GM18520 (cell line): Measurements from ENCODE around the gene SH3GLB2.

Source experiments
- ATAC-seq: cut with Tn5 transposase; IDR thresholded peaks from one replicate; pipeline ENCODE4 v1.9.1; 2021; ENCODE audit not compliant: unreplicated experiment

SH3GLB2 gene

DNA sequence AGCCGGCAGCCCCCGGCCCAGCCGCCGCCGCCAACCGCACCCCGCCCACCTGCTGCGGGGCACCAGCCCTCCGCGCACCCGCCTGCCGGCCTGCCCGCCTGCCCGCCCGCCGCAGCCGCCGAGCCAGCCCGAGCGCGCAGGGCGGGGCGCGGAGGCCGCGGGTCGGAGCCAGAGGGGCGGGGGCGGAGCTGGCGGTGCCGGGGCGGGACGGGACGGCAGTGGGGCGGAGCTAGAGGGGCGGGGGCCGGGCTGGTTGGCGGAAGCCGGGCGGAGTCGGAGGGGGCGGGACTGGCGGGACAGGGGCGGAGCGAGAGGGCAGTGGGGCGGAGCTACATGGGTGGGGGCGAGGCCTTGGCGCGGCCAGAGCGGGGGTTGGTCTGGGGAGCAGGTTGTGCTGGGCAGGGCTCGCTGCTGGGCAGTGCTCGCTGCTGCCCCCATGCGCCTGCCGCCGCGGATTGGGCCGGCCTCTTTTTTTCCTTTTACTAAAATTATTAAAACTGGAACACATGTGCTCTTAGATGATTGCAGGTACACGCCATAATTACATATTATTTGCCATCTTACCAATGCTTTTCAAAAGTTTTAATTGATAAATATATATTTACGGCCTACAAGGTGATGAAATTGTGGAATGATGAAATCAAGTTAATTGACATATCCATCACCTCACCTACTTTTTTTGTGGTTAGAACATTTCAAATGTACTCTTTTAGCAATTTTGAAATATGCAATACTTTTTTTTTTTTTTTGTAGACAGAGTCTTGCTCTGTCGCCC is at the start of gene SH3GLB2:
SH3GLB2 (minus strand) TSS at position 140 of the 775 bp plus-strand sequence. CDS start 177 bp downstream, outside the sequence.
- ATAC-seq: peak; percentile 66

DNA sequence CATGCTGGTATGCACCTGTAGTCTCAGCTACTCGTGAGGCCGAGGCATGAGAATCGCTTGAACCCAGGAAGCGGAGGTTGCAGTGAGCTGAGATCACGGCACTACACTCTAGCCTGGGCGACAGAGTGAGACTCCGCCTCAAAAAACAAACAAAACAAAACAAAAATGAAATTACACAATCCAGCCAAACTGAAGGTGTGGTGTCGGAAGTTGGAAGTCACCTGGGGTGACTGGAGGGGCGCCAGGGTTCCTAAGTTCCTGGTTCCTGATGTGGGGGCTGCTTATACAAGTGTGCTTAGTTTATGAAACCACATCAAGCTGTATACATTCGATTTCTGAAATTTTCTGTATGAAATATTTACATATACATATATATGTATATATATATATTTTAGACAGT is 49.1 kb upstream of the SH3GLB2 start:
- ATAC-seq: no peak

DNA sequence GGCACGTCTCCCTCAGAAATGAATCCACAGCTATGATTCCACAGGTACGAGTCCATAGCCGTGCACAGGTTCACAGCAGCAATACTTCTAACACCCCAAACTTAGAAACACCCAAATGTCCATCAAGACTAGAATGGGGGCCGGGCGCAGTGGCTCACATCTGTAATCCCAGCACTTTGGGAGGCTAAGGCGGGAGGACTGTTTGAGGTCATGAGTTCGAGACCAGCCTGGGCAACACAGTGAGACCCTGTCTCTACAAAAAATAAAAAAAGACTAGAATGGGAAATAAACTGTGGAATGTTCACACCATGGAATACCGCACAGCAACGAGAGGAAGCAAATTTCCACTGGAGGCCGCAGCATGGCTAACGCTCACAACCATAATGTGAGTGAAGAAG is 48.5 kb upstream of the SH3GLB2 start:
- ATAC-seq: no peak

DNA sequence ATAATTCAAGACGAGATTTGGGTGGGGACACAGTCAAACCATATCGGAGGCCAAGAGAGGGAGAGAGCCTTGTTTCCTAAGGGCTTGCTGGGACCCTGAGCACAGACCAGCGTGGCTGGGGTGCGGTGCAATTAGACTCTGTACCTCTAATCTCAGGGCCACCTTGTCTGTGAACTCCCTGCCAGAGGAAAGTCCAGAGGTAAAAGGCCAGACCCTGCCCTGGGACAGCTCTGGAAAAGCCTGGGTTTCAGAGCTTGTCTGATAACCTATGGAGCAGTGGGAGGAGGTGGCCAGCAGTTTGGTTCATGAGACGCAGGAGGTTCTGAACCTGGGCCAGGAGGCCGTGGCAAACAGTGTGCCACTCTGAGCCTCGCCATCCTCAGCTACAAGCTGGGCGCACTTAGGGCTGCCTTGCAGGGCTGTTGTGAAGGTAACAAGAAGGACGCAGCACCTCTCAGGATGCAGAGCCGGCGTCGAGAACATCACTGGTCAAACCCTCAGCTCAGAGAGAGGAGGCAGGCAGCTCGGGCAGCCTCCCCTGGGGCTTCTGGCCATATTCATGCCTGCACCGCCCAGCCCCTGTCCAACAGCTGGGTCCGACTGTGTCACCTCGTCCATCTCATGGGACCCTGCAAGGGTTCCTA is 48.0 kb upstream of the SH3GLB2 start:
- ATAC-seq: no peak

DNA sequence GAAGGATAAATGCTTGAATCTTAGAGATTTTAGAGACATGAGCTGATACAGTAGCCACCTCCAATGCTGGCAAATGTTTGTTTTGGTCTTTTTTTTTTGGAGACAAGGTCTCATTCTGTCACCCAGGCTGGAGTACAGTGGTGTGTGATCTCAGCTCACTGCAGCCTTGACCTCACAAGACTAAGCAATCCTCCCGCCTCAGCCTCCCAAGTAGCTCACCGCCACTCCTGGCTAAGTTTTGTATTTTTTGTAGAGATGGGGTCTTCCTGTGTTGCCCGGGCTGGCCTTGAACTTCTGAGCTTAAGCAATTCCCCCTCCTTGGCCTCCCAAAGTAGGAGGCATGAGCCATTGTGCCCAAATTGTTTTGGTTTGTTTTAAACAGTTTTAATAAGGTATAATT is 46.0 kb upstream of the SH3GLB2 start:
- ATAC-seq: no peak

DNA sequence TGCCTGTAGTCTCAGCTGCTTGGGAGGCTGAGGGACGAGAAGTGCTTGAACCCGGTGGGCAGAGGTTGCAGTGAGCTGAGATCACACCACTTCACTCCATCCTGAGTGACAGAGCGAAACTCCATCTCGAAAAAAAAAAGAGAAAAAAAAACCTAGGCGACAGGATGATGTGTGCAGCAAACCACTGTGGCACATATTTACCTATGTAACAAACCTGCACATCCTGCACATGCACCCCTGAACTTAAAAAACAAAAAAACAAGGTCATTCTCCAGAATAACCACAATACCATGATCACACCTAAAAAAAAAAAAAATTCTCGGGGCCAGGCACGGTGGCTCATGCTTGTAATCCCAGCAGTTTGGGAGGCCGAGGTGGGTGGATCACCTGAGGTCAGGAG is 45.3 kb upstream of the SH3GLB2 start:
- no peak for ATAC-seq

DNA sequence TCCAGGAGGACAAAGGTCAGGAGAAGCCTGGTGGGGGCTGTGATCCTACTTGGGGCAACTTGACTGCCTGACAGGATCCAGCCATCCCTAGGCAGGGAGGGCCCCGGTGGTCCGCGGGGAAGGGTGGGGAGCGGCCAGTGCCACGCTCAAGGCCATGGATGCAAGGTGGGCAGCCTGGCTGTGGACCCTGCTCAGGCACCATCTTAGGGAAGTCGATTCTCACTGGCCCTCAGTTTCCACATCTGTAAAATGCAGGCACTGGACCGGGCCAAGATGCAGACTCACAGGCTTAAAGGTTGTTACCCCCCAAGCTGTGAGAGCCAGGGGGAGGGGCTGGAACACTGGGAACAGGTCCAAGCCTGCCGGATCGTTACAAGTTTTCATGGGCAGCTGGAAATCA is 44.0 kb upstream of the SH3GLB2 start:
- ATAC-seq: no peak

DNA sequence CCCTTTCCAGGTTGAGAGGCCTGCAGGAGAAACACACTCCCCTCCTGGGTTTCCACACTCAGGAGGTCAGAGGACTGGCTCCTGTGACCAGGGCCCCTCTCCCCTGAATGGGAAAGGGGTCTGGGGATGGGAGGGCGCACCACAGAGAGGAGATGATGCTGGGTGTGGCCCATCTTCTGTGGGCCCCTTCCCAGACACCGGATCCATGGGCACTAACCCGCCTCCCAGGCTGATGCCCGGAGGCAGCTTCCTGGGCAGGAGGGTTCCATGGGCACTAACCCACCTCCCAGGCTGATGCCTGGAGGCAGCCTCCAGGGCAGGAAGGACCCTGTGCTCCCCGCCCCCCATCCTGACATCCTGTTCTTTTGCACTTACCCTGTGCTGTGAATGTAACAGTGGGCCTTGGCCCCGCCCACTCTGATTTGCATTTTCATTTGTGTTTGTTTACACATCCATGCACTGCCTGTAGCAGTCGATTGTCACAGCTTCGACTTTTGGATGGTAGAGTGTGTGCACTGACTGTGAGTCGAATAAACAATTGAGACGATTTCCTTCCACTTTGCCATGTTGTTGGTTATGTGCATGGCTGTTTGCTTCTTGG is 43.5 kb upstream of the SH3GLB2 start:
- ATAC-seq: no peak

DNA sequence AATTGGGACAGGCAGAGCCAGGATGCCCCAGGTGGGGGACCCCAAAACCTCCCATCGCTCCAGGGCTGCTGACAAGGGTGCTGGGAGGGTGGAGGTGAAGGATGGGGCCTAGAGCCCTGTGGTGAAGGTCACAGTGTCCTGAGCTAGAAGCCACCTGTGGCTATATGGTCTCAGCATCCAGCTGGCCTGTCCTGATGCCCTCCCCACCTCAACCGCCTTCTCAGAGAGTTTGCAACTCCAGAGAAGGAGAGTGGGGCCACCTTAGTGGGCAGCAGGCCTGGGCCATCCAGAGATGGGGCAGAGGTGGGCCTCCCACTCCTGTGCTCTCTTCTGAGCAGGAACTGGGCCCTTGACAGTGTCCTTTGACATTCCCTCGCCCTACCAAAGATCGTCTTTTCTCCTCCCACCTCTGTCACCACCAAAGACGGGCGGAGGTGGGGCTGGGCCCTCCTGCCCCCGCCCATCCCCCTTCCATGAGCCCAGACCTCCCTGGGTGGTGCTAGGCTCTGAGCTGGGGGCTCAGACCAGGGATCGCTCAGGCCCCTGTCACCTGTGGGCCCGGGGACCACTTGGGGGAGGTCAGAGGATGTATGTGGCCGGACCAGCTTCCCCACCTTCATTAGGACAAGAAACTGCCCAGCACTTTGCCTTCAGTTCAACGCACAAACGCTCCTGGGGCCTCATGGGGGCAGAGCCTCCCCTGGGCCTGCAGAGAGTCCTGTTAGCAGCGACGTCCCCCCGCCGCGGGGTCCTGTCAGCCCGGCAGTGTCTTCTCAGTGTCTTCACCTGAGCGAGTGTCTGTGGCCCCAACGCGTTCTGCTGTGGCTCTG is 42.8 kb upstream of the SH3GLB2 start:
- no peak for ATAC-seq

DNA sequence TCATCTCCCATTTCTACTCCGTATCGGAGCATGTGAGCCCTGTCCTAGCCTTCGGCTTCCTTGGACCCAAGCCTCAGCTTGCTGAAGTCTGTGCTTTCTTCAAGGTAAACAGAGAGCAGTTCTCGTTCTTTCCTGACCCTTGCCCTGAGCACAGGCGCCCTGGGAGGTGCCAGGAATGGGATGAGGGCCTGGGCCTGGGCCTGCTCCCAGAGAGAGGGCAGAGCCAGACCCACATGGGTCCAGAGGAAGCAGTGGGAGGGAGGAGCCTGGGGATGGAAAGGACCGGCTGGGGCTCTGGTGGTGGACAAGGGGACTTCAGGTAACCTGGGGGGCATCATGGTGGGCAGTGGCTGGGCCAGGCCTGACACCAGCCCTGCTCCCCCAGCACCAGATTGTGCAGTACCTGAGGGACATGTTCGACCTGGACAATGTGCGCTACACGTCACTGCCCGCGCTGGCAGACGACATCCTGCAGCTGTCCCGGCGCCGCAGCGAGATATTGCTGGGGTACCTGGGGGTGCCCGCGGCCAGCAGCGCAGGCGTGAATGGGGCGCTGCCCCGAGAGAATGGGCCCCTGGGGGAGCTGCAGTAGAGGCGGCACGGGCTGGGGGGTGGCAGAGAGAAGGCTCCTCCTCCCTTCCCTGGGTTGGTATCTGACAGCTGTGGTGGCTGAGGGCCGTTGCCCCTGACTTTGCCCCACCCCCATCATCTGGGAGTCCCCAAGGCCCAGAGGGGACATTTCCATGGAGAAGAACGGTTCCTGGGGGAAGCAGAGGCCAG is 41.9 kb upstream of the SH3GLB2 start:
- no peak for ATAC-seq

DNA sequence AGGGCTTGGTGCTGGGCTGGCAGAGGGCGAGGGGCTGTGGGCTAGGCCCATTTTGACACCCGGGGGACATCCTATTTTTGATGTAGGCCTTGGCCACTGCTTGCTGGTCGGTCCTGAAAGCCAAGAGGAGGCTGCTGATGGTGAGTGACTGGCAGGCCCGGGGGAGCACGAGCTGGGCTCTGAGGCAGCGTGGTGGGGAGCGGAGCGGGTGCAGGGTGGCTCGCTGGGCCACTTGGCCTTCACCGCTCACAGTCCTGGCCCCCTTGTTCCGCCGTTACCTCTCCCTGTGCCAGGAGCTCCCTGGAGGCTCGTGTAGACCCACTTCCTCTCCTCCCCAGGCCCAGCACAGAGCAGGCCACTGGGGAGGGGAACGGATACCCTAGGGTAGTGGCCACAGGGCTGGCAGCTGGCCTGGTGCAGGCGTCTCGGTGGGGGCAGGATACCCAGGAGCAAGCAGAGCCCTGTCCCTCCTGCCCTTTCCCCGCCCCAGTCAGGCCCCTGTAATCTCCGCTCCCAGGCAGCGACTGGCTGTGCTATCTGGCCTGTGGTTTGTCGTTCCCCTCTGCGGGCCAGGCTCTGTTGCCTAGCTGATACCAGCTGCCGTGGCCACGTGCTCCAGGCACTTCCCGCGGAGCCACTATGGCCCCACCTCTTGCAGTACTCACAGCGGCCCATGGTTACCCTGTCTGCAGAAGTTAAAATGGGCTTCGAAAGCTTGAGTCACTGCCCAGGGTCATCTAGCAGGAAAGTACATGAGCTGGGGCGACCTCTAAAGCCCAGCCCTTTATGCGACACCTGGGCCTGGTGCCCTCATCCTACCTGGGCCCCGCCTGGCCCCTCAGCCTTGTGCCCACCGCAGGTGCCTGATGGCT is 41.1 kb upstream of the SH3GLB2 start:
- ATAC-seq: no peak

DNA sequence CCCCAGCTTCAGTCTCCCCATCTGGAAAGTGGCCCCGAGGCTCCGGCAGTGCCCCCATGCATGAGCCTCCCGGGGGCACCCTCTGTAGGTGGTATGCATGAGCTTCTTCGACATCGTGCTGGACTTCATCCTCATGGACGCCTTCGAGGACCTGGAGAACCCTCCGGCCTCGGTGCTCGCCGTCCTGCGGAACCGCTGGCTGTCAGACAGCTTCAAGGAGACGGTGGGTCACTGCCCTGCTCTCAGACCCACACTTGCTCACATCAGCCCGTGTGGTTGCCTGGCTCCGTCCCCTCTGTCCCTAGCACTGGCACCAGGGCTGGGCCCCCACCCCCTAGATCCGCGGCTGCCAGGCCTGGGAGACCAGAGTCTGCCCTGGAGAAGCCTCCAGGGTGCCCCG is 40.0 kb upstream of the SH3GLB2 start:
- no peak for ATAC-seq

DNA sequence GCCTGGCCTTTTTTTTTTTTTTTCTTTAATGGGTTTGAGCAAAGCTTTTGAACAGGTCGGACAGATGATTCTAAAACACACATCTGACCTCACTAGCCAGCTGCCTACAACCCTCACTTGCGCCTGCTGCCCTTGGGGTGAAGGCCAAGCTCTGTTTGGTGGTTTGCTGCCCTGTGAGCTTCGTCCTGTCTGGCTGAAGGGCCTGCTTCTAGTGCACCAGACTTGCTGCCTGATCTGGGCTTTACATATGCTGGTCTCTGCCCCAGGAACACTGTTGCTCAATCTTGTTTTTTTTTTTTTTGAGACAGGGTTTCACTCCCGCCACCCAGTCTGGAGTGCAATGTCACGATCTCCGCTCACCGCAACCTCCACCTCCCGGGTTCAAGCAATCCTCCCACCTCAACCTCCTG is 36.4 kb upstream of the SH3GLB2 start:
- no peak for ATAC-seq

DNA sequence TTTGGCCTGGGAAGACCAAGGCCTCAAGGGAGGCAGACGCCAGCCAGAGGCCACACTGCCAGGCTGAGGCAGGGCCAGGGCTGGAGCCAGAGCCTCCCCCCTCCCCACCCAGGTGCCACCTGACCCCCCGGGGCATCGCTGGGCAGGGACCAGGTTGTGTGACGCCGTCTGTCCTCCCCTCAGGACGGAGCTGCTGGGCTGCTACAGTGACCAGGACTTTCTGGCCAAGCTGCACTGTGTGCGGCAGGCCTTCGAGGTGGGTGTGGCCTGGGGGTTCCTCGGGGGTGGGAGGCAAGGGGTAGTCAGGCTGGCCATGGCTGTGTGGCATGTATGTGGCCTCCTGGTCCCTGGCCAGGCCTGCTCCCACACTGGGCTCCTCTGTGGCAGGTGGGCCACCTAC is 34.9 kb upstream of the SH3GLB2 start:
- ATAC-seq: no peak

DNA sequence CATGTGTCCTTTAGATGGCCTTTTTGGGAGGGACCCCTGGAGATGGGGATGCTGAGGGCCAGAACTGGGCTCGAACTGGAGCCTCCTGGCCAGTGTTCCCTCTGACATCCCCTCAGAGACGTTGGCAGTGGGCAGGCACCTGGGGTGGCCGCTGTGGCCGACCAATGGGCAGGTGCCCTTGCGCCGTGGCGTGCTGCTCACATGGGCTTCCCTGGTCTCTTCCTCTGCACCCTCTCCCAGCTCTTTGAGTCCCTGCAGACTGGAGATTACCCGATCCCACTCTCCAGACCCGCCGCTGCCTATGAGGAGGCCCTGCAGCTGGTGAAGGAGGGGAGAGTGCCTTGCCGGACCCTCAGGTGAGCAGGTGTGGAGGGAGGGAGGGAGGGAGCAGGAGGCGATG is 32.9 kb upstream of the SH3GLB2 start:
- ATAC-seq: no peak

DNA sequence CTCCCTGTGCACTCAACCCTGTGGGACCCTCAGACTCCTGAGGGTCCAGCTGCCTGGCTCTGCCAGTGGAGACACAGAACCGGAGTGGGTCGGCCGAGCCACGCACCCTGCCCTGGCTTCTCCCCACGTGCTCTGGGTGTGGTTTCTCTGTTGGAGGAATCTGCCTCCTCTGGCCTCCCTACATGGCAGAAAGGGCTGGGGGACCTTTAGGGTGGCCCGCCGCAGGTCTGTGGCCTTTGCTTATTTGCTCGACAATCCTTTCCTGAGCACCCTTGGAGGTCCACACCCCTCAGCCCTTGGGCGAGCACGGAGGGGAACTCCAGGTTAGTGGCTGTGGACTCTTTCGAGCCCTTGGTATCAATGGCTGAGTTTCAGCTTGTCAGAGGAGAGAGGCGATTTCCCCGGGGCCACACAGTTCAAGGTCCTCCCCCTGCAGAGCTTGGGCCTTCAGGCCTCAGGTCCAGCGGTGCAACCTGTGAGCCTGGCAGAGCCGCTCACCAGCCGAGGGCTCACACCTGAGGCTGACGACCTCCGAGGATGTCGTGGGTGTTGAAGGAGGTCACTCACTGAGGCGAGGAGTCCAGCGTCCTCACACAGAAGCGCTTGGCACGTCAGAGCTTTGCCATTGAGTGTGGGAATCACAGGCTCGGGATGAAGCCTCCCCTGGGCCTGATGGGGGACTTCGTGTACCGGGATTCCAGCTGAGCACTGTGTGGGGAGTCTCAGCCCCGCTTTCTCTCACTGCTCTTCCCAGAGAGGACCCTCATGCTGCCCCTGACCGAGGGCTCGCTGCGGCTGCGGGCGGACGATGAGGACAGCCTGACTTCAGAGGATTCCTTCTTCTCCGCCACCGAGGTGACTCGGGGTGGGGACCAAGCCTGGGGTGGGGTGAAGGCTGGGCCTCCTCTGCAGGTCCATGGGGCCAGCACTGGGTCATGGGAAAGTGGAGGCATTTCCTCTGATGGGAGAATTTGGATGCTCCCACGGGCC is 32.0 kb upstream of the SH3GLB2 start:
- no peak for ATAC-seq

DNA sequence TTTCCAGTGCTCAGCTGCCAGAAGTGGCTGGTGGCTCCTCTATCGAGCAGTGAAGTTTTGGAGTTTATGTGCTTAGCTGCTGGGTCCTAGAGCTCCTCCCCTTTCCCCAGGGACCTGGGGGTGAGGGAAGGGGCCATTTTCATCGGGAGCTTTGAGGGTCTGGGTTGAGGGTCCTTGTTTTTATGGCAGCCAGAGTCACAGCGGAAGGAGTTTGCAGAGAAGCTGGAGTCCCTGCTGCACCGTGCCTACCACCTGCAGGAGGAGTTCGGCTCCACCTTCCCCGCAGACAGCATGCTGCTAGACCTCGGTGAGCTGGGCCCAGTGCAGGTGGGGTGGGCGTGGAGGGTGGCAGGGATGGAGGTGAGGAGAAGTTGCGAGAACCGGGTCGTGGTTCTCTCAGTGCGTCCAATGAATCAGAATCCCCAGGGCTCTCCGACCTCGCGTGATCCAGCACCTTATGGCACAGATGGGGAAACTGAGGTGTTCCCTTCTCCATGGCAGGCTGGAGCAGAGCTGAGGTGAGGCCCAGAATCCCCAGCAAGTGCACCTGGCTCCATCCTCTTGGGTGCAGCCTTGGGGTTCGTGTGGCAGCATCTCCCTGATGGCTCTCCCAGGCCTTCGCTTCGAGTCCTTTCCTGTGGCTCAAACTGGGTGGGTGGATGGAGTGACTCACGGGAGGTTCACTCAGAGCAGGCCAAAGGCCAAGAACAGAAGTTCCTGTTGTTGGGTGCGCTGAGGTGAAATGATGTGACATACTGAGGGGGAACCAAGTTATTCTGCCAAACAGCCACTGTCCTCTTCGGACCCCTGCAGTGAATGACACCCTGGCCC is 31.0 kb upstream of the SH3GLB2 start:
- no peak for ATAC-seq
